K562 (cell line): ENCODE data around the gene FAM161B. TPM values are rescaled to one million over a fixed set of nuclear protein-coding genes. Genes with fewer than 3 reads are reported as not detected.

Experiments
- AFF4 ChIP-seq: sonication (generic); formaldehyde crosslinking; IDR thresholded peaks from 2 replicates; pipeline ENCODE4 v1.8.0; 2023; ENCODE audit warnings: mild to moderate bottlenecking, missing genetic modification reagents
- KAT2B ChIP-seq: IDR thresholded peaks from one replicate; pipeline ENCODE4 v1.6.1; 2012; ENCODE audit warnings: low read depth, mild to moderate bottlenecking, control low read depth, inconsistent platforms, low read length, moderate library complexity
- MYBL2 ChIP-seq, 2 experiments: fragments of 450-650 bp in 1 of 2; sonication (generic) in 1 of 2; formaldehyde crosslinking in 1 of 2; IDR thresholded peaks; 2 replicates each; pipeline versions ENCODE4 v1.6.1 to v1.8.1; 2017 to 2022; ENCODE audit warnings: borderline replicate concordance in 1 of 2, inconsistent platforms in 1 of 2, low read depth in 1 of 2, mild to moderate bottlenecking in 1 of 2, missing genetic modification reagents in 1 of 2, moderate library complexity in 1 of 2
- PHF20 ChIP-seq: fragments of 450-650 bp; IDR thresholded peaks from 2 replicates; pipeline ENCODE4 v1.6.1; 2018; ENCODE audit not compliant: partially characterized antibody
- U2AF1 ChIP-seq: fragments of 200-400 bp; formaldehyde crosslinking; optimal IDR thresholded peaks from 2 replicates; pipeline ENCODE3; 2017; ENCODE audit warnings: mild to moderate bottlenecking, low read depth, low read length, moderate library complexity
- ZFP91 ChIP-seq: sonication (generic); formaldehyde crosslinking; IDR thresholded peaks from 2 replicates; pipeline ENCODE4 v1.8.0; 2022; ENCODE audit warnings: mild to moderate bottlenecking, missing genetic modification reagents
- ZNF217 ChIP-seq: sonication (generic); formaldehyde crosslinking; IDR thresholded peaks from 2 replicates; pipeline ENCODE4 v1.8.0; 2022; ENCODE audit warnings: mild to moderate bottlenecking, missing genetic modification reagents
- ZNF431 ChIP-seq: sonication (generic); formaldehyde crosslinking; IDR thresholded peaks from 2 replicates; pipeline ENCODE4 v1.8.0; 2022; ENCODE audit warnings: mild to moderate bottlenecking, missing genetic modification reagents
- ZNF699 ChIP-seq: fragments of 250-450 bp; sonication (Bioruptor Pico); IDR thresholded peaks from 2 replicates; pipeline ENCODE4 v1.8.0; 2021; ENCODE audit warnings: mild to moderate bottlenecking, moderate library complexity; ENCODE audit not compliant: insufficient replicate concordance
- ZSCAN29 ChIP-seq: fragments of 450-650 bp; IDR thresholded peaks from 2 replicates; pipeline ENCODE4 v1.6.1; 2017
- polyA plus RNA-seq, 8 experiments: library from polyadenylated mRNA; depleted of rRNA in 4 of 8; stranded (reverse) in 5 of 8; unstranded in 3 of 8; fragments of >200 nt; fragmentation: Nextera tagmentation in 2 of 8; fragmentation: Illumina TruSeq in 1 of 8; extraction: Ambion mirVana in 2 of 8; extraction: Trizol in 1 of 8; gene quantifications; 2 replicates each; pipeline versions ENCODE4 v1.2.1 to v1.2.3, GENCODE V29; 2011 to 2014; ENCODE audit warnings: inconsistent platforms in 1 of 8, missing spikeins in 1 of 8
- total RNA-seq, 7 experiments: library from RNA; depleted of rRNA in 6 of 7; stranded (reverse); fragments of >200 nt in 6 of 7; fragmentation: Illumina TruSeq in 2 of 7; extraction: Trizol in 2 of 7; gene quantifications; 2 replicates each; pipeline versions ENCODE4 v1.2.1 to v1.2.3, GENCODE V29; 2011 to 2021; ENCODE audit warnings: low replicate concordance in 1 of 7

FAM161B gene
- total and polyA plus RNA-seq, 9 of the 15 experiments (the other 6 are each of a cell fraction or from before 2014, with no cell fraction given): 0.15 to 1.3 (median 0.84) TPM

- TF ChIP-seq ZSCAN29 (0 out of 2 replicates have a peak, but pooled peaks have one; percentile 52), AFF4 (CRISPR knock-in tag) (no peak), ZNF699 (CRISPR knock-in tag) (no peak), ZFP91 (CRISPR knock-in tag) (no peak), MYBL2 (IDR thresholded peaks at IDR 0.05; ENCODE audit: low read depth) (no peak), MYBL2 (CRISPR knock-in tag; IDR thresholded peaks at IDR 0.05; ENCODE audit: borderline replicate concordance) (no peak), KAT2B (no peak), PHF20 (peak; percentile 83), ZNF431 (CRISPR knock-in tag) (no peak), U2AF1 (no peak), ZNF217 (CRISPR knock-in tag) (no peak)
Observed at GRCh38 chr14:73886449-73887317, 63.2 kb downstream of the FAM161B start, which contains the start of gene ZNF410 (continued).
